ENCODE data around the gene TPD52L1.

The TPD52L1 gene

GRCh38 chr6:125228981-125229479 lies 75.5 kb downstream of the TPD52L1 start:
- H3K4me3 ChIP-seq (ENCODE audit: low read depth, low read length), result no peak overlapping the region
- no peak for TF ChIP-seq CTCF (IDR thresholded peaks at IDR 0.05; ENCODE audit: control insufficient read depth, extremely low read depth, insufficient read depth)
- DNase-seq (ENCODE audit: low read depth), result no peak

- no peak for DNase-seq (ENCODE audit: low read depth)
- no peak for TF ChIP-seq CTCF (IDR thresholded peaks at IDR 0.05; ENCODE audit: control insufficient read depth, extremely low read depth, insufficient read depth)
- no peak overlapping the region for H3K4me3 ChIP-seq (ENCODE audit: low read depth, low read length)
Observed at GRCh38 chr6:125230674-125231073, 77.1 kb downstream of the TPD52L1 start.

- TF ChIP-seq CTCF (IDR thresholded peaks at IDR 0.05; ENCODE audit: control insufficient read depth, extremely low read depth, insufficient read depth), result no peak
- no peak for DNase-seq (ENCODE audit: low read depth)
- no peak overlapping the region for H3K4me3 ChIP-seq (ENCODE audit: low read depth, low read length)
Observed at GRCh38 chr6:125231133-125231532, 77.6 kb downstream of the TPD52L1 start.

GRCh38 chr6:125231574-125232343 lies 78.2 kb downstream of the TPD52L1 start:
- TF ChIP-seq CTCF (IDR thresholded peaks at IDR 0.05; ENCODE audit: control insufficient read depth, extremely low read depth, insufficient read depth), result no peak
- H3K4me3 ChIP-seq (ENCODE audit: low read depth, low read length), result no peak overlapping the region
- DNase-seq (ENCODE audit: low read depth), result peak; percentile 21

GRCh38 chr6:125232466-125232865 lies 78.9 kb downstream of the TPD52L1 start:
- TF ChIP-seq CTCF (IDR thresholded peaks at IDR 0.05; ENCODE audit: control insufficient read depth, extremely low read depth, insufficient read depth), result no peak
- no peak overlapping the region for H3K4me3 ChIP-seq (ENCODE audit: low read depth, low read length)
- DNase-seq (ENCODE audit: low read depth), result no peak

- no peak overlapping the region for H3K4me3 ChIP-seq (ENCODE audit: low read depth, low read length)
- peak; percentile 18 for DNase-seq (ENCODE audit: low read depth)
- TF ChIP-seq CTCF (IDR thresholded peaks at IDR 0.05; ENCODE audit: control insufficient read depth, extremely low read depth, insufficient read depth), result no peak
Observed at GRCh38 chr6:125233202-125233601, 79.6 kb downstream of the TPD52L1 start.
